Medulla oblongata (tissue), 1 donor: ENCODE data around the gene CARNS1.
A peak's percentile ranks its signal among the peaks of the same experiment; 100 is the strongest.

Source experiments
- DNase-seq: peaks from one replicate; pipeline ENCODE4 v3.0.0-alpha.2; 2015; ENCODE audit errors: extremely low spot score

Gene CARNS1, protein sequence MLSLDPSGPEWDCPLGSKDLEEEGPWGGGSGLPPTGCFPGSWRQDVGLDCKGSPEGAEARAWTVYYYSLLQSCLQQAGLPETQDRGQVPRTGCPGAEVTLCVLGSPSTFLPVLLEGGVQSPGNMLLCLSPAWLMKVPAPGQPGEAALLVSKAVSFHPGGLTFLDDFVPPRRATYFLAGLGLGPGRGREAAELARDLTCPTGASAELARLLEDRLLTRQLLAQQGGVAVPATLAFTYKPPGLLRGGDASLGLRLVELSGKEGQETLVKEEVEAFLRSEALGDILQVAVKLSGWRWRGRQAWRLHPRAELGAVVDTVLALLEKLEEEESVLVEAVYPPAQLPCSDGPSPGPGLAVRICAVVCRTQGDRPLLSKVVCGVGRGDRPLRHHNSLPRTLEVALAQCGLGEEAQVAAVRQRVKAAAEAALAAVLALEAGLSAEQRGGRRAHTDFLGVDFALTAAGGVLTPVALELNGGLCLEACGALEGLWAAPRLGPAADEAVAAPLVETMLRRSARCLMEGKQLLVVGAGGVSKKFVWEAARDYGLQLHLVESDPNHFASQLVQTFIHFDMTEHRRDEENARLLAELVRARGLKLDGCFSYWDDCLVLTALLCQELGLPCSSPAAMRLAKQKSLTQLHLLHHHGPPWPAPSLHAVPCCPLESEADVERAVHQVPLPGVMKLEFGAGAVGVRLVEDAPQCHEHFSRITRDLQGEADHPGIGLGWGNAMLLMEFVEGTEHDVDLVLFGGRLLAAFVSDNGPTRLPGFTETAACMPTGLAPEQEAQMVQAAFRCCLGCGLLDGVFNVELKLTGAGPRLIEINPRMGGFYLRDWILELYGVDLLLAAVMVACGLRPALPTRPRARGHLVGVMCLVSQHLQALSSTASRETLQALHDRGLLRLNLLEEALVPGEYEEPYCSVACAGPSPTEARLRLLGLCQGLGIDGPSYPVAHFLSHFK

GRCh38 chr11:67415501-67416304 lies at the start of gene CARNS1:
TSS of gene CARNS1 (plus strand) at chr11:67415678. CDS start at chr11:67416200, 522 bp downstream.
- peak; percentile 55 for DNase-seq

GRCh38 chr11:67365736-67366444 lies 49.6 kb upstream of the CARNS1 start:
- no peak for DNase-seq

- no peak for DNase-seq
These were observed 48.9 kb upstream of the CARNS1 start for GRCh38 chr11:67366546-67366945.

GRCh38 chr11:67366961-67367760 lies 48.3 kb upstream of the CARNS1 start:
- no peak for DNase-seq

DNA sequence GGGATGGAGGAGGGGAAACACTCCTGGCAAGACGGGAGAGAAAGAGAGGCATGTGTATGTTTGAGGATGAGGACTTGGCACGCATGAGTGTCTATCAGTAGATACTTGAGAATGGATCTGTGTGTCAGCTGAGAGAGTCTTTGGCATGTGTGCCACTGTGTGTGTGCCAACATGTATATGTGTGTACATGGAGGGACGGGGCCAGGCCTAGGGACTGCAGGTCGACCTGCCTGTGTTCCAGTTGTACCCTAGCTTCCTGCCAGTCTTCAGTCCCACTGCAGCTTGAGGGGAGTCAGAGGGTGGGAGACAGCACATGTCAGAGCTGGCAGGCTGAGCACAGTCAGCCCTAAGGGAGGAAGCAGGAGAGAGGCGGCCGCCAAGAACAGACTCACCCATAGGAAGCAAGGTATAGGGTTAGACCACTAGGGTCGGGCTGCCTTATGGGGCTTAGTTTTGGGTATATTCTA lies 47.7 kb upstream of the CARNS1 start:
- DNase-seq, result no peak

GRCh38 chr11:67368621-67369020 lies 46.9 kb upstream of the CARNS1 start:
- no peak for DNase-seq

- no peak for DNase-seq
These were observed 46.2 kb upstream of the CARNS1 start for GRCh38 chr11:67369275-67369674.

- no peak for DNase-seq
These were observed 45.6 kb upstream of the CARNS1 start for GRCh38 chr11:67369801-67370284.

- no peak for DNase-seq
These were observed 45.0 kb upstream of the CARNS1 start for GRCh38 chr11:67370351-67371076.

- no peak for DNase-seq
These were observed 44.1 kb upstream of the CARNS1 start for GRCh38 chr11:67371189-67371910.

DNA sequence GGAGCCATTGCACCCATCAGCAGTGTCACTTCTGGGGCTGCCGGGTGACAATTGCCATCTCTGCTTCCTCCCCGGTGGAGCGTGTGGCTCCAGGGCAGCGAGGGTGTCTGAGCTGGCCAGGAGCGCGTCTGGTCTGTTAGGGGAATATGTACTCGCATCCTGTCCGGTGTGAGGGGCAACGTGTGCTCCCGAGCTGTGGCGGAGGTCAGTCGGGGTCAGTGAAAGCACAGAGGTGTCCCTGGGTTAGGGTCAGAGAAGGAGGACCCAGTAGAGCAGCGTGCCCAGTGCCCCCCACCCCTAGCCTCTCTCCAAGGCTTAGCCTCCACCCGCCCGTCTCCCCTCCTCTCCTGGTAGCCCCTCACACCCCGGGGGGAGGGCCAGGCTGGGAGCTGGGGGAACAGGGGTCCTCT lies 43.6 kb upstream of the CARNS1 start:
- no peak for DNase-seq

GRCh38 chr11:67372321-67372992 lies 43.0 kb upstream of the CARNS1 start:
- DNase-seq, result no peak

DNA sequence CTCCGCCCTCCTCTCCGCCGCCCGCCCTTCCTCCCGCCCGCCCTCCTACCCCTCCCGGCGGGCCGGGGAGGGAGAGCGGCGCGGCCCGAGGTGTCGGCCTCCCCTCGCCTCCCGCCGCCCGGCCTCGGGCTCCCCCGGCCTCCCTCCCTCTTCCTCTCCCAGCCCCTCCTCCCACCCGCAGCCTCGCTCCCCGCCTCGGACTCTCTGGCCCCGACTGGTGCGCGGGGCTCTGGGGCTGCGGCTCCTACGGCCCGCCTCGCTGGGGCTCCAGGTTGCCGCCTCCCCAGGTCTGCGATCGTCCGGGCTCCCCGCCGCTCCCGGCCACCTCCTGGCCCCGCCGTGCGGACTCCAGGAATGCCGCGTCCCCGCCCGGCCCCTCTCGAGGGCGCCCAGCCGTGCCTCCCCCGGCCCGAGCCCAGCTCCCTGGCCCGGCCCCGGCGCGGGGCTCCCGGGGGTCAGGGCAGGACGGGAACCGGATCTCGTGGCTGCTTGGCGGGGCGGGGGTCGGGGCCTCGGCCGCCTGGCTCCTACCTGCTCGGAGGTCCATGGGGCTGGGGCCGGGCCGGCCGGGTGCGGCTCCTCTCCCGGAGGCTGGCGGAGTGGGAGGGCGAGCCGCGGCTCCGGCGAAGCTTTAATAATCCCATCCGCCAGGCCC lies 42.4 kb upstream of the CARNS1 start, which contains the start of gene CLCF1:
Gene CLCF1 (minus strand): TSS at position 606 of the 655 bp plus-strand sequence. CDS start 59 bp downstream, at position 547.
- DNase-seq, result peak; percentile 56

DNA sequence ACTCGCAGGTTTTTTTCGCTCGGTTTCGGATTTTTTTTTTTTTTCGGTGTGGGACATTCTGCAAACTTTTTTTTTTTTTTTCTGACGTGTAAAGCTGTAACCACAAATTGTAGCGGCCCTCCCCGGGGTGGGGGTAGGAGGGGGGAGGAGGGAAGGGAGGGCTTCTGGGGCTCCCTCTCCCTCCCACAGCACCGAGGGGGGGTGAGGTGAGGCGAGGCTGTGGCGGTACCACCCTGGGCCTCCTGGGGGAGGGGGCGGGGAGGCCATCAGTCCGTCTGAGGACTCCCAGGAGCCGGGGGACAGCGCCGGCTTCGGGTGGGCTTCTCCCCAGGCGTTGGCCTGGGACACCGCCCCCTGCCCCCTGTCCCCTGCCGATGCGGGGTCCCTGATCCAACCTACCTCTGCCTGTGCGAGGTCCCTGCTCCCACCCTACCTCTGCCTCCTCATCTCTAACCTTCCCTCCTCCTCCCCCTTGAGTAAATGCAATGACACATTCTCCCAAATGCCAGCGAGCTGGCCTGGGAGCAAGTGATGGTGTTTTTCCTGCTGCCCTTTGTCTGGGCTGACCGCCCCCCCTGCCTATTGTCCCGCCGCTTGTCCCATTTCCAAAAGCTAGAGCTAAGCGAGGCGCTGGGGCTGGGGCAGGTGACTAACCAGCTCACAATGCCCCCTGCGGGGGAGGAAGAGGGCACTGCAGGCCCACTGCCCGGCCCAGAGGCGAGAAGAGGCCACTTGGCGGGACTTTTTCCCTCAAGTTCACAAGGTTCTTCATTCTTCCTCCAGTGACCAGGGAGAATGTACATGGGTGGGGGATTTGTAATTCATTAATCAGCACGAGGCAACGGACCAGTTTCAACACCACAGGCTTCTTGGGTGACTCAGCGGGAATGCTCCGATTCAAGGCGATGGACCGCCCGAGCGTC lies 41.6 kb upstream of the CARNS1 start:
- peak; percentile 78 for DNase-seq

GRCh38 chr11:67374571-67375281 lies 40.8 kb upstream of the CARNS1 start:
- DNase-seq, result no peak
